NCI-H2196 (cell line): Measurements from ENCODE around the gene GLB1L3.

Experiments
- DNase-seq: peaks from one replicate; lab custom pipeline; 2025; ENCODE audit not compliant: unreplicated experiment; lab: John Stamatoyannopoulos, UW

GLB1L3 gene

GRCh38 chr11:134360050-134360835 lies 84.1 kb downstream of the GLB1L3 start:
- peak; percentile 17 for DNase-seq

- DNase-seq = no peak
Observed at GRCh38 chr11:134361661-134362060, 85.5 kb downstream of the GLB1L3 start.

DNA sequence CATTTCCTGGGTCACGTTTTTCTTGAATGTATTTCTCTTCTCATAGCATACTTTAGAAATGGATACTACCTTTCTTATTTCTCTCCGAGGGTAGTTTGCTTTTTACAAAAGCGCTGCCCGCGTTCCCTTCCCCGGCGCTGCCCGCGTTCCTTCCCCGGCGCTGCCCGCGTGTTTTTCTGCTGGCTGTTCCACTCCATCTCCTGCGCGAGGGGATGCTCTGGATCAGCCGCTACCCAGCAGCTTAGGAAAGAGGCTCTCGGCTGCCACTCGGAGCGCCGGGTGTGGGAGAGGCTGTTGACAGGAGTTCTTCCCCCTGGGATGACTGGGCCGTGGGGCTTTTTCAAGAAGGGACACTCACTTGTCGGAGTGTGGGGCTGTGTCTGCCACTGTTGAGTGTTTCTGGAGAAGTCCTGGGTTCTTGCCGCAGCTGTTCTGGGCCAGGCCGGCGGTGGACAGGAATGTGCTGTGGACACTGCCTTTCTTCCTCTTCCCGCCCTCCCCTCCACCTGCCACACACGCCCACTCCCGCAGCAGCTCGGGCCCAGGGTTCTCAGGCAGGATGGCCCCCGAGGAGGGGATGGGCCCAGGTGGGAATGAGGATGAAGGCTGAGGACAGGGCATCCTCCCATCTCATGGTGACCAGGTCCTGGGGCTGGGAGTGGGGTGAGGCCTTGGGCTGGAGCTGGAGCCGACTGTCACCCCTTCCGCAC lies 86.2 kb downstream of the GLB1L3 start:
- DNase-seq = no peak

DNA sequence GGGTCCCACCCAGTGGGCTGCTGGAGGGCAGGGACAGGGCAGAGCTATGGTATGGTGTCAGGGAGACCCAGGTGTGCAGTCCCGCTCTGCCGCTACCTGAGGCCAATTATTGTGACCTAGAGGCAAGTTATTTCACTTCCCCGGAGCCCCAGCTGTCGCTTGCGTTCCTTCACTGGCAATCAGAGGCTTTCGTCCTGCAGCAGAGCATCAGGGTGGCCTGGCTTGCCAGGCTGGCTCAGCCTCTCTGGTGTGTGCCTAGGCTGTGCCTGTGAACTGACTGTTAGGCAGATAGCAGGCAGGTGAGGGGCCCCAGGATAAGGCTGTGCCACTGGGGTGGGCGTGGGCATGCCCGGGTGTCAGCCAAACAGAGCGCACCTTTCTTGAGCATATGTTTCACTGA lies 87.0 kb downstream of the GLB1L3 start:
- no peak for DNase-seq

- no peak for DNase-seq
Observed at GRCh38 chr11:134363592-134363991, 87.4 kb downstream of the GLB1L3 start.

- DNase-seq = no peak
Observed at GRCh38 chr11:134364261-134364660, 88.1 kb downstream of the GLB1L3 start.

DNA sequence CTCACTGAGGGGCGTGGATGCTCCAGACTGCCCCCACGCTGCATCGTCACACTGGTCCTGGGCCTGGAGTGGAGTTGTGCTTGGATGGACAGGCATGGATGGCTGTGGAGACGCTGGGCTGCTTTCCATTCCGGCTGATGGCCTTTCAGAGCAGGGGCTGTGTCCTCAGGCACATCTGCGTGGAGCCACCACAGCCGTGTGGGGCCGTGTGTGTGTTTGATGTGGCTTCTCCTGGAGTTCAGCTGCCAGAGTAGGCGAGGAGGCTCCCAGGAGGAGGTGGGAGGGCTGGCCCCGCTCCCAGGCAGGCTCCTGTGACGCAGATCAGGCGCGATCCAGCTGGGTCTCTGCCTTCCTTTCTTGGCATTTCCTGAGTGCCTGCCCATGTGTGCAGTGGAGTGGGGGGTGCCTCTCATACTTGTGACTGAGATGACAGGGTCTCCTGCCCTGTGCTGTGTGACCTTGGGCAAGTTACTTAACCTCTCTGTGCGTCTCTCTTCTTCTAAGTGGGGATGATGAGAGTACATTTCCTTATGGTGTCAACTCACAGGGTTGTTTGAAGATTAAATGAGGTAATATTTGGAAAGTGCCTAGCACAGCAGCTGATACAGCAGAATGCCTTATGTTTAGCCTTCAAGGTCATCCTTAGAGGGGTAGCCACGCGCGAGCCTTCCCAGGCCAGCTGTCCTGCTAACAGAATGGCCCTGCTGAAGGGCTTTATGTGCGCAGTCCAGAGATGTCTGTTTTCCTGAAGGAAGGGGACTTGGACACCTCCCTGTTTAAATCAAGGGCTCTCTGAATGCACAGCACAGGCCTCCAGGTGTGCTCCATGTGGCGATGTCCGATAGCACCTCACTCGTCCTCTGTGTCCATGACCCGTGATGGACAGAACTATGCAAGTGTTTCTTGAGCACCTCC lies 89.1 kb downstream of the GLB1L3 start:
- DNase-seq = no peak

- DNase-seq = no peak
Observed at GRCh38 chr11:134366254-134366653, 90.1 kb downstream of the GLB1L3 start.

GRCh38 chr11:134367781-134368180 lies 91.6 kb downstream of the GLB1L3 start:
- DNase-seq = no peak
